ENCODE data around the gene DYNLT4. TPM values are rescaled to one million over a fixed set of nuclear protein-coding genes. Genes with fewer than 3 reads are reported as not detected.
A peak's percentile ranks its signal among the peaks of the same experiment; 100 is the strongest.

The DYNLT4 gene
- total and polyA plus RNA-seq, 2 of the 13 experiments (the other 11 are each of a cell fraction or from before 2014, with no cell fraction given) = 0.77 TPM; not detected in 1

DNA sequence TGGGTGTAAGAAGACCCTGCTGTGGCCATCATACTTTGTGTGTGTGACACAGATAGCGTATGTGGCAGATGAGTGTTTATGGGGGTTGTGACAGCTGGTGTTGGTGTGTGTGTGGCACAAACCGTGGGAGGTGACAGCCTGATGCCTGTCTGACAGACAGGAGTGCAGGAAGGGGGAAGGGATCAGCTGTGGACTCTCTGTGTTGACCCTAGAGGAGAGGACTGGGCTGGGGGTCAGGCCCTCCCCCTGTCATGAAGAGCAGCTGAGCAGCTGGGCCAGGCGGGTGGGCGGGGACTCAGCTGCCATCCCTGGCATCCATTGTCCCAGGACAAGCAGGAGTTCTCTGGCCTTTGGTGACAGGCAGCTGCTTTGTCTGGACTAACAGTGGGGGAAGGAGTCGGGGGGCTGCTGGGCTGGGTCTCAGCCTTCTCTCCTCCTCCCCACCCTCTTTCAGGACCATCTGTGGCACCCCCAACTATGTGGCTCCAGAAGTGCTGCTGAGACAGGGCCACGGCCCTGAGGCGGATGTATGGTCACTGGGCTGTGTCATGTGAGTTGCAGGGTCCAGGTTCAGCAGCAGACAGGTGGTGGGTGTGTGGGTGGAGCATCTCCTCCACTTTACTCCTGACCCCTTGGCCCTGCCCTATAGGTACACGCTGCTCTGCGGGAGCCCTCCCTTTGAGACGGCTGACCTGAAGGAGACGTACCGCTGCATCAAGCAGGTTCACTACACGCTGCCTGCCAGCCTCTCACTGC is 4.7 kb downstream of the DYNLT4 start:
- ATAC-seq (no peak), FAIRE-seq (no peak), DNase-seq (ENCODE audit: low spot score) (no peak)
- no peaks in the 10 kb centered on the region for H3K27me3 ChIP-seq (ENCODE audit: control insufficient read depth in 1 of 2, insufficient read depth in 2 of 2, low read length in 2 of 2)
- peaks cover 63% of the 10 kb centered on the region for H3K4me1 ChIP-seq (ENCODE audit: insufficient read depth, low read length)
- CTCF ChIA-PET (ENCODE audit: low intra/inter-chr PET ratio, low total read pairs) = no interaction called here
- peak overlapping the region; percentile 97 for H3K4me2 ChIP-seq (ENCODE audit: low read depth, low read length)
- intact Hi-C loops (cut with micrococcal nuclease; ENCODE audit: unreplicated experiment) = no loop called here
- H3K27ac ChIP-seq (ENCODE audit: extremely low read length, insufficient read depth, low read length) = no peak overlapping the region
- 81% methylated on average over 6 of the region's 13 CpGs for WGBS (ENCODE audit: low lambda C conversion rate)
- no peaks in the 10 kb centered on the region for H3K9me3 ChIP-seq (ENCODE audit: low read length)
- 0 out of 2 replicates have a peak, but pooled peaks cover 7% of the 10 kb centered on the region for H4K20me1 ChIP-seq (ENCODE audit: insufficient read depth, low read length)
- H3K4me3 ChIP-seq (replicated peaks in 1 of 3; ENCODE audit: insufficient read depth in 1 of 3, low read depth in 2 of 3, low read length in 3 of 3) = peak overlapping the region in 1 of 3 experiments; percentile 60; a peak in 2 of 6 replicates
- BruUV-seq (replicated peaks) = no TSS peak
- in situ Hi-C loops (cut with HindIII; ENCODE audit: extremely low pct_ligation_motif_present, low pct_unique_long_range_greater_than_20kb) = no loop called here
- peak overlapping the region; percentile 47; the same call in 1 of the 2 replicates for H3K9ac ChIP-seq (ENCODE audit: insufficient read depth, low read depth, low read length)
- H2AFZ ChIP-seq (ENCODE audit: low read length) = no peak overlapping the region
- peaks cover 17% of the 10 kb centered on the region for H3K79me2 ChIP-seq (ENCODE audit: insufficient read depth, low read length)
- POLR2A ChIA-PET = interaction anchor here (1.0 to 6.7 kb wide), 2 partner anchors 17 to 24 kb away, joined by 4 to 168 read pairs; no protein-coding TSS in a partner anchor
- H3K36me3 ChIP-seq (replicated peaks in 1 of 2; ENCODE audit: control insufficient read depth in 1 of 2, insufficient read depth in 2 of 2, low read length in 2 of 2) = peaks cover 6 to 38% of the 10 kb centered on the region in 2 experiments; a peak in 4 of 5 replicates
- TF ChIP-seq, protein P1, sequence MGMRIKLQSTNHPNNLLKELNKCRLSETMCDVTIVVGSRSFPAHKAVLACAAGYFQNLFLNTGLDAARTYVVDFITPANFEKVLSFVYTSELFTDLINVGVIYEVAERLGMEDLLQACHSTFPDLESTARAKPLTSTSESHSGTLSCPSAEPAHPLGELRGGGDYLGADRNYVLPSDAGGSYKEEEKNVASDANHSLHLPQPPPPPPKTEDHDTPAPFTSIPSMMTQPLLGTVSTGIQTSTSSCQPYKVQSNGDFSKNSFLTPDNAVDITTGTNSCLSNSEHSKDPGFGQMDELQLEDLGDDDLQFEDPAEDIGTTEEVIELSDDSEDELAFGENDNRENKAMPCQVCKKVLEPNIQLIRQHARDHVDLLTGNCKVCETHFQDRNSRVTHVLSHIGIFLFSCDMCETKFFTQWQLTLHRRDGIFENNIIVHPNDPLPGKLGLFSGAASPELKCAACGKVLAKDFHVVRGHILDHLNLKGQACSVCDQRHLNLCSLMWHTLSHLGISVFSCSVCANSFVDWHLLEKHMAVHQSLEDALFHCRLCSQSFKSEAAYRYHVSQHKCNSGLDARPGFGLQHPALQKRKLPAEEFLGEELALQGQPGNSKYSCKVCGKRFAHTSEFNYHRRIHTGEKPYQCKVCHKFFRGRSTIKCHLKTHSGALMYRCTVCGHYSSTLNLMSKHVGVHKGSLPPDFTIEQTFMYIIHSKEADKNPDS (CRISPR knock-in tag; IDR thresholded peaks at IDR 0.05) = no peak
- TF ChIP-seq, protein P2, sequence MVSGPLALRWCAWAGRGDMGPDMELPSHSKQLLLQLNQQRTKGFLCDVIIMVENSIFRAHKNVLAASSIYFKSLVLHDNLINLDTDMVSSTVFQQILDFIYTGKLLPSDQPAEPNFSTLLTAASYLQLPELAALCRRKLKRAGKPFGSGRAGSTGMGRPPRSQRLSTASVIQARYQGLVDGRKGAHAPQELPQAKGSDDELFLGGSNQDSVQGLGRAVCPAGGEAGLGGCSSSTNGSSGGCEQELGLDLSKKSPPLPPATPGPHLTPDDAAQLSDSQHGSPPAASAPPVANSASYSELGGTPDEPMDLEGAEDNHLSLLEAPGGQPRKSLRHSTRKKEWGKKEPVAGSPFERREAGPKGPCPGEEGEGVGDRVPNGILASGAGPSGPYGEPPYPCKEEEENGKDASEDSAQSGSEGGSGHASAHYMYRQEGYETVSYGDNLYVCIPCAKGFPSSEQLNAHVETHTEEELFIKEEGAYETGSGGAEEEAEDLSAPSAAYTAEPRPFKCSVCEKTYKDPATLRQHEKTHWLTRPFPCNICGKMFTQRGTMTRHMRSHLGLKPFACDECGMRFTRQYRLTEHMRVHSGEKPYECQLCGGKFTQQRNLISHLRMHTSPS (CRISPR knock-in tag; IDR thresholded peaks at IDR 0.05; ENCODE audit: low read depth) = no peak
- TF ChIP-seq BCL6 (CRISPR knock-in tag; IDR thresholded peaks at IDR 0.05) = no peak
- no peak for TF ChIP-seq SPEN (CRISPR knock-in tag; IDR thresholded peaks at IDR 0.05; ENCODE audit: low read depth)
- no peak for TF ChIP-seq ZSCAN30 (CRISPR knock-in tag; IDR thresholded peaks at IDR 0.05)
- TF ChIP-seq THAP11 (CRISPR knock-in tag; IDR thresholded peaks at IDR 0.05) = no peak
- no peak for TF ChIP-seq MAFK (conservative IDR thresholded peaks at IDR 0.05 in 1 of 2, IDR thresholded peaks at IDR 0.05 in 1 of 2; ENCODE audit: low read length in 2 of 2)
- TF ChIP-seq ZNF841 (CRISPR knock-in tag; IDR thresholded peaks at IDR 0.05; ENCODE audit: borderline replicate concordance) = no peak
- TF ChIP-seq, protein P3, sequence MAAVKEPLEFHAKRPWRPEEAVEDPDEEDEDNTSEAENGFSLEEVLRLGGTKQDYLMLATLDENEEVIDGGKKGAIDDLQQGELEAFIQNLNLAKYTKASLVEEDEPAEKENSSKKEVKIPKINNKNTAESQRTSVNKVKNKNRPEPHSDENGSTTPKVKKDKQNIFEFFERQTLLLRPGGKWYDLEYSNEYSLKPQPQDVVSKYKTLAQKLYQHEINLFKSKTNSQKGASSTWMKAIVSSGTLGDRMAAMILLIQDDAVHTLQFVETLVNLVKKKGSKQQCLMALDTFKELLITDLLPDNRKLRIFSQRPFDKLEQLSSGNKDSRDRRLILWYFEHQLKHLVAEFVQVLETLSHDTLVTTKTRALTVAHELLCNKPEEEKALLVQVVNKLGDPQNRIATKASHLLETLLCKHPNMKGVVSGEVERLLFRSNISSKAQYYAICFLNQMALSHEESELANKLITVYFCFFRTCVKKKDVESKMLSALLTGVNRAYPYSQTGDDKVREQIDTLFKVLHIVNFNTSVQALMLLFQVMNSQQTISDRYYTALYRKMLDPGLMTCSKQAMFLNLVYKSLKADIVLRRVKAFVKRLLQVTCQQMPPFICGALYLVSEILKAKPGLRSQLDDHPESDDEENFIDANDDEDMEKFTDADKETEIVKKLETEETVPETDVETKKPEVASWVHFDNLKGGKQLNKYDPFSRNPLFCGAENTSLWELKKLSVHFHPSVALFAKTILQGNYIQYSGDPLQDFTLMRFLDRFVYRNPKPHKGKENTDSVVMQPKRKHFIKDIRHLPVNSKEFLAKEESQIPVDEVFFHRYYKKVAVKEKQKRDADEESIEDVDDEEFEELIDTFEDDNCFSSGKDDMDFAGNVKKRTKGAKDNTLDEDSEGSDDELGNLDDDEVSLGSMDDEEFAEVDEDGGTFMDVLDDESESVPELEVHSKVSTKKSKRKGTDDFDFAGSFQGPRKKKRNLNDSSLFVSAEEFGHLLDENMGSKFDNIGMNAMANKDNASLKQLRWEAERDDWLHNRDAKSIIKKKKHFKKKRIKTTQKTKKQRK (IDR thresholded peaks at IDR 0.05; ENCODE audit: low read length) = no peak
- 0 out of 4 replicates have a peak, but pooled peaks of 1 of the 2 experiments have one; percentile 34 for TF ChIP-seq POLR2A (IDR thresholded peaks at IDR 0.05; ENCODE audit: insufficient read depth in 1 of 2, low read depth in 2 of 2, low read length in 2 of 2)
- TF ChIP-seq, protein P4, sequence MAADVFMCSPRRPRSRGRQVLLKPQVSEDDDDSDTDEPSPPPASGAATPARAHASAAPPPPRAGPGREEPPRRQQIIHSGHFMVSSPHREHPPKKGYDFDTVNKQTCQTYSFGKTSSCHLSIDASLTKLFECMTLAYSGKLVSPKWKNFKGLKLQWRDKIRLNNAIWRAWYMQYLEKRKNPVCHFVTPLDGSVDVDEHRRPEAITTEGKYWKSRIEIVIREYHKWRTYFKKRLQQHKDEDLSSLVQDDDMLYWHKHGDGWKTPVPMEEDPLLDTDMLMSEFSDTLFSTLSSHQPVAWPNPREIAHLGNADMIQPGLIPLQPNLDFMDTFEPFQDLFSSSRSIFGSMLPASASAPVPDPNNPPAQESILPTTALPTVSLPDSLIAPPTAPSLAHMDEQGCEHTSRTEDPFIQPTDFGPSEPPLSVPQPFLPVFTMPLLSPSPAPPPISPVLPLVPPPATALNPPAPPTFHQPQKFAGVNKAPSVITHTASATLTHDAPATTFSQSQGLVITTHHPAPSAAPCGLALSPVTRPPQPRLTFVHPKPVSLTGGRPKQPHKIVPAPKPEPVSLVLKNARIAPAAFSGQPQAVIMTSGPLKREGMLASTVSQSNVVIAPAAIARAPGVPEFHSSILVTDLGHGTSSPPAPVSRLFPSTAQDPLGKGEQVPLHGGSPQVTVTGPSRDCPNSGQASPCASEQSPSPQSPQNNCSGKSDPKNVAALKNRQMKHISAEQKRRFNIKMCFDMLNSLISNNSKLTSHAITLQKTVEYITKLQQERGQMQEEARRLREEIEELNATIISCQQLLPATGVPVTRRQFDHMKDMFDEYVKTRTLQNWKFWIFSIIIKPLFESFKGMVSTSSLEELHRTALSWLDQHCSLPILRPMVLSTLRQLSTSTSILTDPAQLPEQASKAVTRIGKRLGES (CRISPR knock-in tag; IDR thresholded peaks at IDR 0.05; ENCODE audit: borderline replicate concordance) = no peak
- TF ChIP-seq ZNF256 (CRISPR knock-in tag; conservative IDR thresholded peaks at IDR 0.05) = no peak
- no peak for TF ChIP-seq ZSCAN12 (CRISPR knock-in tag; IDR thresholded peaks at IDR 0.05)
